Neural crest cell (in vitro differentiated cells): ENCODE data around the gene COL17A1. TPM values are rescaled to one million over a fixed set of nuclear protein-coding genes. Genes with fewer than 3 reads are reported as not detected.
A peak's percentile ranks its signal among the peaks of the same experiment; 100 is the strongest.

Experiments used
- DNase-seq: peaks from one replicate; pipeline ENCODE4 v3.0.0; 2021; ENCODE audit warnings: low read depth, mixed read lengths, low spot score
- H3K27ac Mint-ChIP-seq: one replicate; pipeline ENCODE4 v1.8.0; 2021; ENCODE audit warnings: mild to moderate bottlenecking, mixed read lengths; ENCODE audit not compliant: unreplicated experiment
- H3K27me3 Mint-ChIP-seq: 2 replicates; pipeline ENCODE4 v1.8.0; 2021; ENCODE audit warnings: low read depth, mild to moderate bottlenecking, mixed read lengths
- H3K36me3 Mint-ChIP-seq: 2 replicates; pipeline ENCODE4 v1.8.0; 2021; ENCODE audit warnings: low read depth, mild to moderate bottlenecking, mixed read lengths
- H3K4me1 Mint-ChIP-seq: 2 replicates; pipeline ENCODE4 v1.8.0; 2021; ENCODE audit warnings: mixed read lengths
- H3K4me3 Mint-ChIP-seq: one replicate; pipeline ENCODE4 v1.8.0; 2021; ENCODE audit warnings: mild to moderate bottlenecking, mixed read lengths
- H3K9me3 Mint-ChIP-seq: 2 replicates; pipeline ENCODE4 v1.8.0; 2021; ENCODE audit warnings: mixed read lengths
- total RNA-seq: library from RNA; stranded (reverse); gene quantifications from 2 replicates; pipeline ENCODE4 v1.2.1, GENCODE V29; 2021
- TF ChIP-seq, protein P1 (sequence below): fragments of 200-600 bp; sonication (generic); conservative IDR thresholded peaks from 2 replicates; pipeline ENCODE4 v1.5.0; 2021; ENCODE audit warnings: antibody characterized with exemption, mild to moderate bottlenecking

The COL17A1 gene
- total RNA-seq, 1 donor from 2014 or later = not detected

DNA sequence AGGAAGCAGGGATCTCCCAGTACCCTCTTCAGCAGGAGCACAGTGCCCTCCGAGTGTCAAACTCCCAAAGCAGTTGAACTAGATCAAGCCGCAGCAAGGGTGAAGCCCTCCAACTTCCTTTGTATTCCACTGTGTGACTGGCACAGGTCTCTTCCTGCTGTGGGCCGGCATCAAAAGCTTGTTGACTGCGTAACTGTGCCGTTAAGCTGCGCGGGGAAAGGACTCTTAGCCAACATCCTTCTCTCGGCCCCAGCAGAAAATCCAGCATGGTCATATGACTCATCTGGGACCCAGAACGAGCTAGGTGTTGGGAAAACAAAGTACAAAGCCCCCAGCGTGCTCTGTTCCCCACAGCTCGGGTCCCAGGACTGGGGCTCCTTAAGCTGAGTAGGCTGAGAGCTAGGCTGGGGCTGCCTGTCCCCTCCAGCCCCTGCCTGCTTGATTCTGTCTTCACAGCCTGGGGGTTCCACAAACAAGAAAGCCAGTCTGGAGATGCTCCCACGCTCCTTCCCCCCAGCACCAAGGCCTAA is 52.2 kb downstream of the COL17A1 start:
- H3K27me3 Mint-ChIP-seq = no peaks in the 10 kb centered on the region
- no peak overlapping the region for H3K27ac Mint-ChIP-seq
- H3K36me3 Mint-ChIP-seq = peaks cover 7% of the 10 kb centered on the region
- no peak for DNase-seq
- H3K4me1 Mint-ChIP-seq = peaks cover 20% of the 10 kb centered on the region
- peaks cover 3% of the 10 kb centered on the region for H3K9me3 Mint-ChIP-seq
- no peak overlapping the region for H3K4me3 Mint-ChIP-seq
- TF ChIP-seq, protein P1, sequence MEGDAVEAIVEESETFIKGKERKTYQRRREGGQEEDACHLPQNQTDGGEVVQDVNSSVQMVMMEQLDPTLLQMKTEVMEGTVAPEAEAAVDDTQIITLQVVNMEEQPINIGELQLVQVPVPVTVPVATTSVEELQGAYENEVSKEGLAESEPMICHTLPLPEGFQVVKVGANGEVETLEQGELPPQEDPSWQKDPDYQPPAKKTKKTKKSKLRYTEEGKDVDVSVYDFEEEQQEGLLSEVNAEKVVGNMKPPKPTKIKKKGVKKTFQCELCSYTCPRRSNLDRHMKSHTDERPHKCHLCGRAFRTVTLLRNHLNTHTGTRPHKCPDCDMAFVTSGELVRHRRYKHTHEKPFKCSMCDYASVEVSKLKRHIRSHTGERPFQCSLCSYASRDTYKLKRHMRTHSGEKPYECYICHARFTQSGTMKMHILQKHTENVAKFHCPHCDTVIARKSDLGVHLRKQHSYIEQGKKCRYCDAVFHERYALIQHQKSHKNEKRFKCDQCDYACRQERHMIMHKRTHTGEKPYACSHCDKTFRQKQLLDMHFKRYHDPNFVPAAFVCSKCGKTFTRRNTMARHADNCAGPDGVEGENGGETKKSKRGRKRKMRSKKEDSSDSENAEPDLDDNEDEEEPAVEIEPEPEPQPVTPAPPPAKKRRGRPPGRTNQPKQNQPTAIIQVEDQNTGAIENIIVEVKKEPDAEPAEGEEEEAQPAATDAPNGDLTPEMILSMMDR = no peak

DNA sequence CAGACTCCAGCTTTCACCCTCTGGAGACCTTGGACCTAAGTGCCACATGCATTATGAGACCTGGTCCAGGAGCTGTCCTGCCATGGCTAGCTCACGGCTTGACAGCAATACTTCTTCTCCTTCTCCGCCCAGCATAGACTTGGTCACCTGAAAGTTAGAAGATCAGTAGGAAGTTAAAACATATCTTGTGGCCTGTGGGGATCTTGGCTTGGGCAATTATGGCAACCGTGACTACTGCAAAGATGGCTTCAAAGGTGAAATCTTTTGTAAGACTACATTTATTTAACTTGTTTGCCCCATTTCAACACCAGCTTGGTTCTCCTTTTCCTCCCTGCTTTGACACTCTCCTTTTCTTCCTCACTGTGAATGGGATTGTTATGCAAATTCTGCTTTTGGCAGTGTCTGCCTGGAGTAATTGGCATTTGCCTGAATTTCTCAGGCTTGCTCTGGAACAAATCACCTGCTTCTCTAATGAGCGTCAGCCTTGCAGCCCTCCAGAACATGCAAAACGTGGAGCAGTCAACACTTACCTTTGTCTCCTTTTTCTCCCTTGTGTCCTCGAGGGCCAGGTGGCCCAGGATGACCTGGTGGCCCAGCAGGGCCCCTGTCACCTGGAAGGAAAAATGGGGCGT is 53.4 kb downstream of the COL17A1 start:
- TF ChIP-seq, protein P1 = no peak
- Mint-ChIP-seq H3K36me3 (peaks cover 10% of the 10 kb centered on the region), H3K9me3 (peaks cover 3% of the 10 kb centered on the region), H3K4me3 (no peak overlapping the region), H3K4me1 (peaks cover 20% of the 10 kb centered on the region), H3K27me3 (no peaks in the 10 kb centered on the region), H3K27ac (no peak overlapping the region)
- no peak for DNase-seq

DNA sequence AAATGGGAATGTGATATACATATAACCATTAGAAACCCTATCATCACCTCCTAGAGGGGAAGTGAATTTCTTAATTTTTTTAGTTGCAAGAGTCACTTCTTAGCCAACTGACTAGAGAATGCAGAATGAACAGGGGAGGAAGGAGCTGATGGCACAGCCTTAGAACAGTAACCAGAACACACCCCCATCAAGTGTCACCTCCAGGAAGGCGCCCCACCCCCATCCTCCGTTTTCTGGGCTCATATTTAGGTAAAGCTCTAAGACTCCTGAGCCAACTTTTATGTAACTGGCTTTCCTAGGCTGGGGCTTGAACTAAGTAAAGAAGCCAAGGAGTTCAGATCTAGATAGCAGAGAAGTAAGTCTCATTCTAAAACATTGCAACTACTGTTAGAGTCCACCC is 54.0 kb downstream of the COL17A1 start:
- peaks cover 20% of the 10 kb centered on the region for H3K4me1 Mint-ChIP-seq
- peaks cover 3% of the 10 kb centered on the region for H3K9me3 Mint-ChIP-seq
- TF ChIP-seq, protein P1 = no peak

DNA sequence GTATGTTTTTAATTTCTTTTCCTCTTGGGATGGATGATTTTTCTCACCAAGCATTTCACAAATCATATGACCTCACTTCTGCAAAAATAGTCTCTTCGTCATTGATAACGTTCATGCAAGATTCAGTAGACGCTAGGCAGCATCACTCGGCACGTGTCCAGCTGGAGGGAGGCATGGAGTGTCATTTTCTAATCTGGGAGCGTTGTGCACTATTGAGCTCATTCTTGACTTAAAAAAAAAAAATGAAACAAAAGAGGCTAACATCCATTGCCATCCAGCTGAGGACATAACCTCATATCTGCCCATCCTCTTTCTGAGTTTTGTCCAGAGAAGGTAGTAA is 56.2 kb downstream of the COL17A1 start:
- TF ChIP-seq, protein P1 = no peak
- no peak overlapping the region for H3K4me3 Mint-ChIP-seq
- H3K4me1 Mint-ChIP-seq = peaks cover 16% of the 10 kb centered on the region
- DNase-seq = no peak
- no peaks in the 10 kb centered on the region for H3K9me3 Mint-ChIP-seq
- H3K27me3 Mint-ChIP-seq = no peaks in the 10 kb centered on the region
- peak overlapping the region; percentile 73 for H3K27ac Mint-ChIP-seq
- H3K36me3 Mint-ChIP-seq = peaks cover 10% of the 10 kb centered on the region

More for the DNA sequence above, 54.0 kb downstream of the COL17A1 start:
- H3K27ac Mint-ChIP-seq = no peak overlapping the region
- no peak overlapping the region for H3K4me3 Mint-ChIP-seq
- DNase-seq = no peak
- H3K27me3 Mint-ChIP-seq = no peaks in the 10 kb centered on the region
- peaks cover 10% of the 10 kb centered on the region for H3K36me3 Mint-ChIP-seq

DNA sequence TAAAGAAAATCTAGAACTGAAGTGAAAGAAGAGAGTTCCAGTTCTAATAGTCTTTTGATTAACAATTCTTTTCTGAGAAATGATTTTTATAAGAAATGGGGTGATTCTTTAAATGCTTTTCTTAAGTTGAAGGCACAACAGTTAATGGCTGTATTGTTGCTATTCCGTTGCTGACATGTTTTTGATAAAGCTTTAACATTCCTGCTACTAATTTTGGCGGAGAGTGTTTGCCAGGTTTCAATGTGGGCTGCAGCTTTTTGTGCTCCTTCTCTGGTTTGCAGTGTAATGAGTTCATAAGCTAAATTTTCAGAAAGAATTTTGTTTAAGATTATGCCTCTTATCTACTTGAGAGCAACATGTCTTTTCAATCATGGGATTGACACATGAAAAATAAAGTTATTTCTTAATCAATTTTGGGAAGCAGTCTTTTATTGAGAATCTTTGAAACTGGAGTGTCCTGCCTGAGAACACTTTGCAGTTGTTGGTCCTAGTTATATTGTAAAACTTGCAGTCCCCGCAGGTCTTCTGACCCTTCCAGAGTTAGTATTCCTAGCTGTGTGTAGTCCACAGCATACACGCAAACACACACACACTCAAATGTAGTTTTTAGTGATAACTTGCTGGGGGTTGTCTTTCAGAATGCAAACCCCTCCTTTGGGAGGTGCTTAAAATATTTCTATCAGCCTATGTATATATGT is 56.7 kb downstream of the COL17A1 start:
- TF ChIP-seq, protein P1 = no peak
- Mint-ChIP-seq H3K4me1 (peaks cover 15% of the 10 kb centered on the region), H3K27ac (no peak overlapping the region), H3K4me3 (no peak overlapping the region), H3K9me3 (no peaks in the 10 kb centered on the region), H3K27me3 (no peaks in the 10 kb centered on the region), H3K36me3 (peaks cover 11% of the 10 kb centered on the region)
- no peak for DNase-seq
